ENCODE results near the gene CEP192.
"Not testable (repeated sequence)": the region's sequence is repeated elsewhere in the genome, so short reads cannot be mapped to it uniquely, and the experiment has no call there.

CEP192 gene

DNA sequence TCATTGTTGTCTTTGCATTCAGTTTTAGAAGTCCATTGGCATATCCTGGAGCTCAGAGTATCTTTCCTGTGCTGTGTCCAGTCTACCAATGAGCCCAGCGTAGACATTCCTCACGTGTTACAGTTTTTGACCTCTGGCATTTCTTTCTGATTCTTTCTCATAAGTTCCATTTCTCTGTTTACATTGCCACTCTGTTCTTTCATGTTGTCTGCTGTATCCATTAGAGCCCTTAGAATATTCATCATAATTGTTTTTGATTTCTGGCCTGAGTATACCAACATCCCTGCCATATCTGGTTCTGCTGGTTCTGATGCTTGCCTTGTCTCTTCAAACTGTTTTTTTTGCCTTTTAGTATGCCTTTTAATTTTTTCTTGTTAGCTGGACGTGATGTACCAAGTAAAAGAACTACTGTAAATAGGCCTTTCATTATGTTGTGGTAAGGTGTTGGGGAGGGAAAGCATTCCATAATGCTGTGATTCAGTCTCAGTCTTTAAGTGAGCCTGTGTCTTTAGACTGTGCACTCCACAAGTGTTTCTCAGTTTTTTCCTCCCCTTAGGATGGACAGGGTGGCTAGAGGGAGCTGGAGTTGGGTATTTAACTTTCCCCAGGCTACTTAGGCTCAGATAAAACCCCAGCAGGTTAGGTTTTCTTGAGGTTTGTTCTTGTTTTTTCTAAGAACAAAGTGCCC is 35.6 kb downstream of the CEP192 start:
- DNase-seq (ENCODE audit: low read depth in 2 of 2, low spot score in 1 of 2), result no peak

DNA sequence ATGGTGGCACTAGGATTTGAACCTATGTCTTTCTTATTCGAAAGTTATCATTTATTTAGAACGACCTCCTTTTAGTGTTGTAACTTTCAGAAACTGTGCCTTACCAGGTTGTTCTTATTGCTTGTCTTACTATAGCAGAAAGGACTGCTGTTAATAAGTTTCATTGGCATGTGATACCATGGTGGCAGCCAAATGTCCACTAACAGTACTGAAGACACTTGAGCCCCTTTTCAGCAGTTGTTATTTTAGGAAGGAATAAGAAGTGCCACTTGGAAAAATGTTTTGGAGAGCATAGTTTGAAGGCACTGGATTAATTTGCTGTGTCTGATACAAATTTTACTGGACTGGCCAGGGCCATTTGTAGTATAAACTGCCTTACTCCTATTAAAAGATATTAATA is 37.7 kb downstream of the CEP192 start:
- DNase-seq (ENCODE audit: low read depth in 2 of 2, low spot score in 1 of 2), result no peak

DNA sequence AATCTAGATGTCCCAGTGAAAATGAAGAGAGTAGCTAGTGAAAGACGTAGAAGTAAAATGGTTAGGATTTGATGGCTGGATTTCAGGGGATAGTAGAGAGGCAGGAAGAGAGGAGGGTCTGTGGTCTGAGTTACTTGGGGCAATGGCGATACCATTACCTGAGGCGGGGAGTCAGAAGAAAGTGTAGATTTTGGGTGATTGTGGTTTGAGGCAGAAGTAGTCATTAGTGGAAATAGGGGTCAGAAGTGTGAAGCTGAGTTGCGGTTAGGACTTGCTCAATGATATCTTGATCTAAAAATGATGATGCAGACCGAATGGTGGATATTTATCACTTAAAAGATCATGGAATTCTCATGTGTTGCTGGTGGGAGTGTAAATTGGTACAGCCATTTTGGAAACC is 41.0 kb downstream of the CEP192 start:
- DNase-seq (ENCODE audit: low read depth in 2 of 2, low spot score in 1 of 2), result no peak

DNA sequence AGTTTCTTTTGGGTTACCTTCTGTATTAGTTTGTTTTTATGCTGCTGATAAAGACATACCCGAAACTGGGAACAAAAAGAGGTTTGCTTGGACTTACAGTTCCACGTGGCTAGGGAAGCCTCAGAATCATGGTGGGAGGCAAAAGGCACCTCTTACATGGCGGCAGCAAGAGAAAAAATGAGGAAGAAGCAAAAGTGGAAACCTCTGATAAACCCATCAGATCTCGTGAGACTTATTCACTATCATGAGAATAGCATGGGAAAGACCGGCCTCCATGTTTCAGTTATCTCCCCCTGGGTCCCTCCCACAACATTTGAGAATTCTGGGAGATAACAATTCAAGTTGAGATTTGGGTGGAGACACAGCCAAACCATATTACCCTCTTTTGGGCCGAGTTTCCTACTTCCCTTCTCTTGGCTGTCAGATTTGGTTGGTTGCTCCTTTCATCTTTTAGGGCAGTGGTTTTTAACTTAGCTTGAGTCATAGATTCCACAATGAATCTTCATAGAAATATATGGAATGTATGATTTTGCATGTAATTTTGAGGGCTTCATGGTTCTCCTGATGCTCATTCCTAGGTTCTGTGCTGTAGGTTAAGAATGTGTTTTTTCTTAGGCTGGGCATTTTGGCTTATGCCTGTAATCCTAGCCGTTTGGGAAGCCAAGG is 44.2 kb downstream of the CEP192 start:
- no peak for DNase-seq (ENCODE audit: low read depth in 2 of 2, low spot score in 1 of 2)

DNA sequence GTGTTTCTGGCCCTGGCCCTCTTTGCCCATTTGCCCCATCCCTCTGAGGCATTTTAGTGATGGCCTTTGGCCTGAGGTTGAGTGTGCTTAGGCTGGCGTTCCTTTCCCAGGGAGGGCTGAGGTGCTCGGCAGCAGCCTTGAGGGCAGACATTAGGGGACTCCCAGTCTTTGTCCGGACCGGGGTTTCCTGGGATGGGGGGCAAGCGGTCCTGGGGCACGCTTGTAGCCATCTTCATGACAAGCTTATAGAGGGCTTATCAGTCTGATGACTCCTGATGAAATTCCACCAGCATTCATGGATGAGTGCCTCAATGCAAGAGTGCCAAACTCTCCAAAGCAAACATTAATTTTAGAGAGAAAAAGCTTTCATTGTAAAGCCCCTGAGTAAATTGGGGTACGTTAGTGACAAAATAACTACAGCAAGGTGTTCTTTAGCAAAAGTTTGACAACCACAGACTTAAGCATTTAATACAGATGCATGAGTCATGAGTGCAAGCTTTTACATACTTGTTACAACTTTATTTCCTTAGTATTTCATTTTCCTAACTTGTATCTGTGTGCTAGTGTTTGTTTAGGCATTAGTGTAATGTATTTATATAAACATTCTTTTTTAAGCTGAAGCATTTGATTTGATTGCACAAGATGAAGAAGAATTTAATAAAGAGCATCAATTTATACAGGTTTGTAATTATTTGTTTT is 45.6 kb downstream of the CEP192 start:
- DNase-seq (ENCODE audit: low read depth in 2 of 2, low spot score in 1 of 2), result no peak

DNA sequence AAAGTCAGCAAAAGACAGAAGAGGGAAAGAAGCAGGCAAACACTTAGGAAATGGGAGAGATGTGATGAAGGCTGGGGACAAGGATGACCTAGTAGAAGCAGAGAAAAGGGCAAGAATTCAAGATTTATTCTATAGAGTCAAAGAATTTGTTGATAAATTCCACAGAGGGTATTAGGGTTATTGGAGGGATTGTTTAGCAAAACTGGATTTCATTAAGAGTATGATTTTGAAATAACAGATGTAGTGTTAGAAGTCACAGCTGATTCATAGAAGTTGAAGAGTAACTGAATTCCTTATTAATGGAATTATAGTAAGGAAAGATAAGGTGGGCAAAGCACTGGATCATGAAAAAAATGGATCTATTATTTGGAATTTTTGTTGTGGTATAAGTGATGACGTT is 48.6 kb downstream of the CEP192 start:
- no peak for DNase-seq (ENCODE audit: low read depth in 2 of 2, low spot score in 1 of 2)

DNA sequence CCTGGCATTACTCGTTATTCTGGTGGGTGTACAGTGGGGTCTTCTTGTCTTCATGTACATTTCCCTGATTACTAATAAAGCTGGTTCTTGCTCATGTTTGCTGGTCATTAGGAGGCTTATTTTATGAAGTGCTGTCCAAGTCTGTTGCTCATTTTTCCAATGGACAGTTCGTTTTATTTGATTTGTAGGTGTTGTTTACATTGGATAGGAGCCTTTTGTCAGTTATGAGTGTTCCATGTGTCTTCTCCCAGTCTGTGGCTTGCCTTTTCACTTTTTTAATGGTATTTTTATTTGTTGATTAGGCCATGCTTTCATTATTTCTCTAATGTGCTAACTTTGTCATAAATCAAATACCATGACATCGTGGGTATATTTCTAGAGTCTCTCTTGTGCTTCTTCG is 51.9 kb downstream of the CEP192 start:
- DNase-seq (ENCODE audit: low read depth in 2 of 2, low spot score in 1 of 2), result no peak

DNA sequence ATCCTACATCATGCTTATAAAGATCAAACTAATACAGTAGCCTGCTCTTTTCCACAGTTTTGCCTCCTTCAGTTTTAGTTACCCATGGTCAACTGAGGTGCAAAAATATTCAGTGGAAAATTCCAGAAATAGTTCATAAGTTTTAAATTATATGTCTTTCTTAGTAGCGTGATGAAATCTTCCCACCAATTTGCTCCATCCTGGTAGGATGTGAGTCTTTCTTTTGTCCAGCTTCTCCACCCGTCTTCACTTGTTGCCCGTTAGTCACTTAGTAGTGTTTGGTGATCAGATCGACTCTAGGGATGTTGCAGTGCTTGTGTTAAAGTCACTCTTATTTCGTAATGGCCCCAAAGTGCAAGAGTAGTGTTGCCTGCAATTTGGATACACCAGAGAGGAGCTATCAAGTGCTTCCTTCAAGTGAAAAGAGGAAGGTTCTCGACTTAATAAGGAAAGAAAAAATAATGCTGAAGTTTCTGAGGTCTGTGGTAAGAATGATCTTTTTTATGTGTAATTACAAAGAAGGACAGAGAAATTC is 57.0 kb downstream of the CEP192 start:
- no peak for DNase-seq (ENCODE audit: low read depth in 2 of 2, low spot score in 1 of 2)

DNA sequence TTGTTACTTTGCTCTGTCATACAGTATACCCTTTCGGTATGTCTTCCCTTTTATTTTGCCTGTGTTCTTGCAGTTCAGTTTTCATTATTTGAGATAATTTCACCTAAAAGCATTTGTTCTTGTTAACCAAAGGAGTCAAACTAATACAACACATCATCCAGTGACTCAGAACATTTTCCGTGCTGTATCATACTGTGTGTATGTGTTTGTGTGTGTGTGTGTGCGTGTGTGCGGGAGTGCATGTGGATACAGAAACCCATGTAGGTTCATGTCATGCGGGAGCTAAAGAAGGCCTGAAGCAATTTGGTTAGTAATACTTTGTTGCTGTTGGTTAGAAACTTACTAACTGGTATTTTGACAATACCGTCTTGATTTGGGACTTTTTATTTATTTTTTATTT is 60.0 kb downstream of the CEP192 start:
- no peak for DNase-seq (ENCODE audit: low read depth in 2 of 2, low spot score in 1 of 2)

DNA sequence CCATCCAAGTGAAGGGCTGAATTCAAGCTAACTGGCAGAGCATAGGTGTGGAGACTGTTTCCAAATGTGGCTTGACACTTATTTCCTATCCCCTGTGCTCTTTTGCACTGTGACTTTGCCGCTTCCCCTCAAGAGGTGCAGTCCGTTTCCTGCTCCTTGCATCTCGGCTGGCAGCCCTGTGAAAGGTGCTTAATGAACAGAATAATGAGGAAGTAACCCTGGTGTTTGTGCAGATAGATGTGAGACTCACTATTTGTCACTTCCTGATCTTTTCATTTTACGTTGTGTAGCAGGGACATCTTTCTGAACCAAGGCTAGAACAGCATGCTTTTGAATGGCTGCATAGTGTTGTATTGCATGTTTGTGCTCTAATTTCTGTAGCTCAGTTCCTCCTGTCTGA is 60.8 kb downstream of the CEP192 start:
- DNase-seq (ENCODE audit: low read depth in 2 of 2, low spot score in 1 of 2), result no peak

DNA sequence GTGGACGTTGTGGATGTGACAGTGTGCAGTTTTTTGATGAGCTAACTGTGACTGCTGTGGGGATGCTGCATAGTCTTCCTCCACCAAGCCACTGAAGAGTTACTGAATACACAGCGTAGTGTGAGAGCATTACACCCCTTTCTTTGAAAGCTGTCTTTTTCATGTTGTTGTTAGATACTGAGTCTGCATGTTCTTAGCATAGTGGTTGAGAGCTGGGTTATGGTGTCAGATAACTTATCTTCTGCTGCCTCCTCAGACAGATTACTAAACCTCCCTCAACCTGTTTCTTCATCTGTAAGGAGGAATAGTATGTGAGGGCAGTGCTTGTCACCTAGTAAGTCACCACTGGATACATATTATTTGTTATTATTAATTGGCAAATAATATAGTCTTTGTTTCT is 63.2 kb downstream of the CEP192 start:
- DNase-seq (ENCODE audit: low read depth in 2 of 2, low spot score in 1 of 2), result no peak

DNA sequence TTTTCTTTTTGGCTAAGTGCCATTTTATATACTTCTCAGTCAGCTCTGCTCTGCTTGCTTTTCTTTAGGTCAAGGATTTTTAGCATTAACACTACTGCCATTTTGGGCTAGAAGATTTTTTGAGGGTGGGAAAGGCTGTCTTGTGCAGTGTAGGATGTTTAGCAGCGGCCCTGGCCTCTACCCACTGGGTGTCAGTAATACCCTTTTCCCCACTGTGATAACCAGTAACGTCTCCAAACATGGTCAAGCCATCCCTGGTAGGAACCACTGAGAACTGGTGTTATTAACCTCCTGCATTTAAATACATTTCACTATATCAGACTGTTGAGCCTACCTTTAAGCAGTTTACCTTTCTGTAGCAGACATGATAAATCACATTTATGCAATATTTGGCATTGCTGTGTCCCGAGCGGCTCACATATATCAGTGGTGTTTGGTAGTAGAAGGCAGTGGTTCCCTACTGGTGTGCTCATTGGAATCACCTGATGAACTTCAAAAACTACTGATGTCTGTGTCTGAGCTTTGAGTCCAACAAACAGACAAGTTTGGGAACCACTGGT is 70.5 kb downstream of the CEP192 start:
- DNase-seq (ENCODE audit: low read depth in 2 of 2, low spot score in 1 of 2), result no peak

DNA sequence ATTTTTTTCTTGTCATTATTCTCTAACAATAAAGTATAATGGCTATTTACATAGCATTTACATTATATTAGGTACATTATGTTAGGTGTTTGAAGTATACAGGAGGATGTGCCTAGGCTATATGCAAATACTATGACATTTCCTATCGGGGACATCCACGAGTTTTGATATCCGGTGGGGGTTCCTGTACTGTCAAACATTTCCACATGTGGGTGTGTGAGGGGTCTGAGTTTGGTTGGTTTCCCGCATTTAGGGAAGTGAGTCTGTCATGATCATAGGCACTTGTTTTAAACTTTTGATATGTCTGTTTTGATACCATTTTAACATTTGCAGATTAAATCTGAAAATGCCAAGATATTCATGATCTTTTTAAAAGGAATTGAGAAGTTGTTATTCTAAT is 76.0 kb downstream of the CEP192 start:
- DNase-seq (ENCODE audit: low read depth in 2 of 2, low spot score in 1 of 2), result no peak

DNA sequence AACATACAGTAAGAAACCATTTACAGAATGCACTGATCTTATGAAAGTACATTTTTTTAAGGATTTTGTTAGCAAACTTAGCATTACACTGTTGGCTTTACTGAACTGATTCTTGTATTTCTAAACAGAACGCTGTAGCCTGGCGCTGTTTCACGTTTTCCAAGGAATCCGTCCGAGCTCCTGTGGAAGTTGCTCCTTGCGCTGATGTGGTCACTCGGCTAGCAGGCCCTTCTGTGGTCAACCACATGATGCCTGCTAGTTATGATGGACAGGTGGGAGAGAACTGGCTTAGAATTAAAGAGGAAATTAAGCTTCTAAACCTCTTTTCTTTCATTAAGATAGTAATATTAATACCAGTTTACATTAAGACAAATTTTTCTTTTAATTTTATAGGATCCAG is 76.8 kb downstream of the CEP192 start:
- DNase-seq (ENCODE audit: low read depth in 2 of 2, low spot score in 1 of 2), result no peak

DNA sequence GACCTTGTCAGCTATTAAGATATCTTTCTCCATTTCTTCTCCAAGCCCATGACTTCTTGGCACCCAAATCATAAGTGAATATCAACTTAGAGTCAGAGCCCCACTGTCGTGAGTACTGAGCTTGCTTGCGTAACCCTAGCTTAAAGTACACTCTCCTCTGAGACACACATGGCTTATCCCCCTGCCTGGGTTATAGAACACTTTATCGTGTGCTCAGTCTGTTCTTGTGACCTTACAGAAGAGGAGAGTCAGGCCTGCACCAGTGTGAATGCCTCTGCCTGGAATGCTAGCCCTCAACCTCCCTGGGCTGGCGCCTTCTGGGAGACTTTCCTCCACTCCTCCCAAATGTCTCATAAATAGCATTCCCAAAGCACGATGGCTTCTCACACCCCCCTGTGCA is 79.3 kb downstream of the CEP192 start:
- no peak for DNase-seq (ENCODE audit: low read depth in 2 of 2, low spot score in 1 of 2)

DNA sequence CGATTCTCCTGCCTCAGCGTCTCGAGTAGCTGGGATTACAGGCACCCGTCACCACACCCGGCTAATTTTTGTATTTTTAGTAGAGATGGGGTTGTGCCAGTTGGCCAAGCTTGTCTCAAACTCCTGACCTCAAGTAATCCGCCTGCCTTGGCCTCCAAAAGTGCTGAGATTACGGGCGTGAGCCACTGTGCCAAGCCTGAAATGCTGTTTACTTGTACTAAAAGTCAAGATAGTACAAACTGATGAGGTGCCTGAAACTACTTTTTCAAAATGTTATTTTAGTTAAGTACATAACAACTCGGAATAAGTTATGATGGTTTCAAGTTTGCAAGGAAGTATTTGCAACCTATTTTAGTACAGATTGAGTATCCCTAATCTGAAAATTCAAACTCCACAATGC is 85.7 kb downstream of the CEP192 start:
- no peak for DNase-seq (ENCODE audit: low read depth in 2 of 2, low spot score in 1 of 2)

DNA sequence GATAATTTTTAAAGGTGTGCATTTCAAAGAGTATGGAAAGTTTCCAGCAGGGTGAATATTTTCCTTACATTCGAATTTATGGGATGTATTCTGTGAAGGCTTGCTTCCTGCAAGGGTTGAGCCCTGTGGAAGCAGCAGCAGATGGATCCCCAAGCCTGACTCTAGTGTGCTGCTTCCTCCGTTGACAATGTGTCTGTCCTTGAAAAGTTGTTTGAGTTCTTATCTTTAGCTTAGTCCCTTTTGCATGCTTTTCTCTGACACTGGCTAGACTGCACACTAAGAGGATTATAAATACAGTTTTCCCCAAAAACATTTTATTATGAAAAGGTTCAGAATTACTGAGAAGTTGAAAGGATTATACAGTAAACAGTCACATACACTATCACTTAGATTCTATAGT is 86.3 kb downstream of the CEP192 start:
- DNase-seq (ENCODE audit: low read depth in 2 of 2, low spot score in 1 of 2), result no peak

DNA sequence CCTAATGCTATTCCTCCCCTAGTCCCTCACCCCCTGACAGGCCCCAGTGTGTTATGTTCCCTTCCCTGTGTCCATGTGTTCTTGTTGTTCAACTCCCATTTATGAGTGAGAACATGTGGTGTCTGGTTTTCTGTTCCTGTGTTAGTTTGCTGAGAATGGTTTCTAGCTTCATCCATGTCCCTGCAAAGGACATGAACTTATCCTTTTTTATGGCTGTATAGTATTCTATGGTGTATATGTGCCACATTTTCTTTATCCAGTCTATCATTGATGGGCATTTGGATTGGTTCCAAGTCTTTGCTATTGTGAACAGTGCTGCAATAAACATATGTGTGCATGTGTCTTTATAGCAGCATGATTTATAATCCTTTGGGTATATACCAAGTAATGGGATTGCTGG is 86.9 kb downstream of the CEP192 start:
- not testable (repeated sequence) for DNase-seq (ENCODE audit: low read depth in 2 of 2, low spot score in 1 of 2)

DNA sequence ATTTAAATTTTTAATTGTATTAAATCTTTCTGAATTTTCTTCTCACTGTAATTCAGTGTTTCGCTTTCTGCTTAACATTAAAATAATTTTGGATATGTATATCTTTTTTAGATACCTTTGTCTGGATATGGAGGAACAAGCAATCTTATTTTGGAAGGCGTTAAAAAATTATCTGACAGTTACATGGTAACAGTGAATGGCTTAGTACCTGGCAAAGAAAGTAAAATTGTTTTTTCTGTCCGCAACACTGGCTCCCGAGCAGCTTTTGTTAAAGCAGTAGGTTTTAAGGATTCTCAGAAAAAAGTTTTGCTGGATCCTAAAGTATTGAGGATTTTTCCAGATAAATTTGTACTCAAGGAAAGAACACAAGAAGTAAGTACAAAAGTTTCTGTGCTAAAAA is 95.7 kb downstream of the CEP192 start:
- DNase-seq (ENCODE audit: low read depth in 2 of 2, low spot score in 1 of 2), result no peak

DNA sequence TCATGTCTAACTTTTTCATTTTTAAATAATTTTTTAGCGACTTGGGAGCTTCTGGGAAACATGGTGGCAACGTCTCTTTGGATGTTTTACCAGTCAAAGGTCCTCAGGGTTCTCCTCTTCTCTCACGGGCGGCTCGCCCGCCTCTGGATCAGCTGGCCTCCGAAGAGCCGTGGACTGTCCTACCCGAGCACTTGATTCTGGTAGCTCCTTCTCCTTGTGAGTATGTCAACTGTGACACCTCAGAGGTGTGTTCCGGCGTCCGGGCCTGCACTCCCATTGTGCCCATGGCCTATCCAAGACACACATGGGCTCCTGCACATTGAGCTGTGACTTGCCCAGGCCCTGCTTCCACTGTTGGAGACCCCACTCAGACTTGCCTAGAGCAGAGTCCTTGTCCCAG is 104.3 kb downstream of the CEP192 start:
- DNase-seq (ENCODE audit: low read depth in 2 of 2, low spot score in 1 of 2), result no peak

DNA sequence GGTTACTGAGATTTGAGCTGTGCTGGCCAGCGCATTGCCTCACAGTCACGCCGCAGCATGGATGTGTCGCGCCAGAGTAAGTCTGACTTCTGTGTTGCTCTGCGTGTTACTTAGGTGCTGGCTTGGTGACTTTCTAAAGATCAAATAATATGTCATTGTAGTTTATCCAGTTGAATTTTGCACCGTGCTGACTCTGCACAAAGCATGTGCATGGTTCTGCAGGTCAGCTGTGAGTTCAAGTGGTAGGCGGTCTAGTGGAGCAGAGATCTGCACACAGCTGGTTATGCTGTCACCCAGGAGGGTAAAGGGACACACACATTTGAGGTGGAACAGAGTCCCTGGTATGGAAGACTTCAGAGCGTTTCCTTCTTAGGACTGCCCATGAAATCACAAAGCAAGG is 105.1 kb downstream of the CEP192 start:
- no peak for DNase-seq (ENCODE audit: low read depth in 2 of 2, low spot score in 1 of 2)

DNA sequence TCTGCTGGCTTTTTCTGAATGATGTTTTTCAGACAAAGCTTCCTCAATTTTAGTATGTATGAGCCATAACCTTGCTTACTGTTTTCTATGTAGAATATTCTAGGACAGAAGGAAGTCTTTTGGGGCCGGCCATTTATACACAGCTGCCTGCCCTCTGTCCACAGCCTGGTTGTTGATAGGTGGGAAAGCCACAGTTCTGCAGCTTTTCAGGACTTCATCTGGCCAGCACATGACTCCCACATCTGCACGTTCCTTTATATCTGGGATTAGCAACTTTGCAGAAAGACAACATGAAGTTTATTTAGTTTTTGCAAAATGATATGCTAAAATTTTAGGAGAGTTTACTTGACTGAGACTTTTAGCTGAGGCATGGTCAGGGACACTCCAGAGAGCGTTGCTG is 105.6 kb downstream of the CEP192 start:
- no peak for DNase-seq (ENCODE audit: low read depth in 2 of 2, low spot score in 1 of 2)

Data from stimulated activated CD8-positive, alpha-beta memory T cell treated with anti-CD3 and anti-CD28 coated beads, Interleukin-4, amount 100 ng/mL, for 4 hours (primary cell).